Neural crest cell (in vitro differentiated cells): Measurements from ENCODE around the gene TSHZ2. TPM values are rescaled to one million over a fixed set of nuclear protein-coding genes. Genes with fewer than 3 reads are reported as not detected.
"Not testable (repeated sequence)": the region's sequence is repeated elsewhere in the genome, so short reads cannot be mapped to it uniquely, and the experiment has no call there.

Source experiments
- DNase-seq: peaks from one replicate; pipeline ENCODE4 v3.0.0; 2021; ENCODE audit warnings: low read depth, mixed read lengths, low spot score
- H3K27ac Mint-ChIP-seq: one replicate; pipeline ENCODE4 v1.8.0; 2021; ENCODE audit warnings: mild to moderate bottlenecking, mixed read lengths; ENCODE audit not compliant: unreplicated experiment
- H3K27me3 Mint-ChIP-seq: 2 replicates; pipeline ENCODE4 v1.8.0; 2021; ENCODE audit warnings: low read depth, mild to moderate bottlenecking, mixed read lengths
- H3K36me3 Mint-ChIP-seq: 2 replicates; pipeline ENCODE4 v1.8.0; 2021; ENCODE audit warnings: low read depth, mild to moderate bottlenecking, mixed read lengths
- H3K4me1 Mint-ChIP-seq: 2 replicates; pipeline ENCODE4 v1.8.0; 2021; ENCODE audit warnings: mixed read lengths
- H3K4me3 Mint-ChIP-seq: one replicate; pipeline ENCODE4 v1.8.0; 2021; ENCODE audit warnings: mild to moderate bottlenecking, mixed read lengths
- H3K9me3 Mint-ChIP-seq: 2 replicates; pipeline ENCODE4 v1.8.0; 2021; ENCODE audit warnings: mixed read lengths
- total RNA-seq: library from RNA; stranded (reverse); gene quantifications from 2 replicates; pipeline ENCODE4 v1.2.1, GENCODE V29; 2021
- TF ChIP-seq, protein P1 (sequence below): fragments of 200-600 bp; sonication (generic); conservative IDR thresholded peaks from 2 replicates; pipeline ENCODE4 v1.5.0; 2021; ENCODE audit warnings: antibody characterized with exemption, mild to moderate bottlenecking

TSHZ2 gene
- total RNA-seq, 1 donor from 2014 or later: 6.4 TPM

DNA sequence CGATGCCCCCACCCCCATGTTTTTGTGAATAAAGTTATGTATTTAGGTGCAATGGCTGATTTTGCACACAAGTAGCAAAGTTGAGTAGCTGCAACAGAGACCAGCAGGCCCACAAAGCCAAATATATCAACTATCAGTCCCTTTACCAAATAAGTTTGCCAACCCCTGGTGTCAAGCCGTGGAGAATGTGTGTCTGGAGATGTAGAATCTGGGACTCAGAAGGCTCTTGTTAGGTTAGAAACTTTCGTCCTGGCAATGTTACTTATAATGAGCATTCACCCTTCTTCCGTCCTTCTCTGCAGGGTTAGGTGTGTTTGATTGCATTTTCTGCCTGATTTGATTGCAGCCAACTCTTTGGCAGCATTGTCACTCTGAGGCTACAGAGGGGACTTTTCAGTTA, 563.7 kb downstream of the TSHZ2 start:
- no peaks in the 10 kb centered on the region for H3K27me3 Mint-ChIP-seq
- TF ChIP-seq, protein P1, sequence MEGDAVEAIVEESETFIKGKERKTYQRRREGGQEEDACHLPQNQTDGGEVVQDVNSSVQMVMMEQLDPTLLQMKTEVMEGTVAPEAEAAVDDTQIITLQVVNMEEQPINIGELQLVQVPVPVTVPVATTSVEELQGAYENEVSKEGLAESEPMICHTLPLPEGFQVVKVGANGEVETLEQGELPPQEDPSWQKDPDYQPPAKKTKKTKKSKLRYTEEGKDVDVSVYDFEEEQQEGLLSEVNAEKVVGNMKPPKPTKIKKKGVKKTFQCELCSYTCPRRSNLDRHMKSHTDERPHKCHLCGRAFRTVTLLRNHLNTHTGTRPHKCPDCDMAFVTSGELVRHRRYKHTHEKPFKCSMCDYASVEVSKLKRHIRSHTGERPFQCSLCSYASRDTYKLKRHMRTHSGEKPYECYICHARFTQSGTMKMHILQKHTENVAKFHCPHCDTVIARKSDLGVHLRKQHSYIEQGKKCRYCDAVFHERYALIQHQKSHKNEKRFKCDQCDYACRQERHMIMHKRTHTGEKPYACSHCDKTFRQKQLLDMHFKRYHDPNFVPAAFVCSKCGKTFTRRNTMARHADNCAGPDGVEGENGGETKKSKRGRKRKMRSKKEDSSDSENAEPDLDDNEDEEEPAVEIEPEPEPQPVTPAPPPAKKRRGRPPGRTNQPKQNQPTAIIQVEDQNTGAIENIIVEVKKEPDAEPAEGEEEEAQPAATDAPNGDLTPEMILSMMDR: no peak
- H3K9me3 Mint-ChIP-seq: no peaks in the 10 kb centered on the region
- H3K36me3 Mint-ChIP-seq: no peaks in the 10 kb centered on the region
- DNase-seq: no peak
- no peak overlapping the region for H3K4me3 Mint-ChIP-seq
- H3K27ac Mint-ChIP-seq: no peak overlapping the region
- no peaks in the 10 kb centered on the region for H3K4me1 Mint-ChIP-seq

DNA sequence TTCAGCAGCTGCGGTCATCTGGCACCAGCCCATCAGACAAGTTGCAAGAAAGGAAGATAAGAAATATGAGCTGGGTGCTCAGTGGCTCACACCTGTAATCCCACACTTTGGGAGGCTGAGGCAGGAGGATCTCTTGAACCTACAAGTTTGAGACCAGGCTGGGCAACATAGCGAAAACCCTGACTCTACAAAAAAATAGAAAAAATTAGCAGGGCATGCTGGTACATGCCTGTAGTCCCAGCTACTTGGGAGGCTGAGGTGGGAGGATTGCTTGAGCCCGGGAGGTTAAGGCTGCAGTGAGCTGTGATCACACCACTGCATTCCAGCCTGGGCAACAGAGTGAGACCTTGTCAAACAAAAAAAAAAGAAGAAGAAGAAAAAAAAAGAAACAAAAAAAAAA, 564.2 kb downstream of the TSHZ2 start:
- not testable (repeated sequence) for H3K9me3 Mint-ChIP-seq, DNase-seq, H3K27ac Mint-ChIP-seq, H3K36me3 Mint-ChIP-seq, H3K4me1 Mint-ChIP-seq, H3K4me3 Mint-ChIP-seq, H3K27me3 Mint-ChIP-seq

DNA sequence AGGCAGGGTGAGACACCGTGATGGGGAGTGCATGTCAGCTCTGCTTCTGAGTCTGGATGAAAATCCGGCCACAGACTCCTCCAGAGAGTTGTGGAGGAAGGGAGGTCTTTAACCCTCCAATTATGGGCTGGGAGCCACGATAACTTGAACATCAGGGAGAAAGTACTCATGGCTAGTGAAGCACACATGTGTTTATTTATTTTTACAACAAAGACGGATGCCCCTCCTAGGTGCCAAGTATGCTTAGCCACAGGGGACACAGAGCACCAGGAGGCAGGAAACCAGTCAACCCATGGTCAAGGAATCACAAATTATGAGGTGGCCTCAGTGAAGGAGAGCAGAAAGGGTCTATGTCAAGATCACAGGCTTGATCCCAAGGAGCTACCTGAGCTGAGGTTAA, 567.4 kb downstream of the TSHZ2 start:
- Mint-ChIP-seq H3K4me1 (no peaks in the 10 kb centered on the region), H3K9me3 (no peaks in the 10 kb centered on the region), H3K27me3 (no peaks in the 10 kb centered on the region), H3K36me3 (no peaks in the 10 kb centered on the region), H3K4me3 (no peak overlapping the region), H3K27ac (no peak overlapping the region)
- no peak for DNase-seq
- TF ChIP-seq, protein P1: no peak
